HCT116 (cell line): Measurements from ENCODE around the gene KPRP. TPM values are rescaled to one million over a fixed set of nuclear protein-coding genes. Genes with fewer than 3 reads are reported as not detected.

Experiments used
- ATAC-seq: fragments of 200-7000 bp; cut with Tn5 transposase; 2 replicates; pipeline ENCODE4 v1.9.1; 2020; ENCODE audit warnings: mild to moderate bottlenecking, moderate library complexity
- BruUV-seq: library from RNA; stranded (reverse); fragments of 400-500 nt; replicated peaks from 2 replicates; lab custom pipeline; 2021; lab: Mats Ljungman, UMichigan
- CTCF ChIA-PET: fragments of 300-600 bp; sonication (Branson Sonifier 250); formaldehyde crosslinking; loops from one replicate; lab custom pipeline; 2021; ENCODE audit warnings: antibody characterized with exemption; lab: Charles Lee
- POLR2A ChIA-PET: fragments of 300-600, 350-600 bp; sonication (Branson Sonifier 250); formaldehyde crosslinking; loops from one replicate; lab custom pipeline; 2021; ENCODE audit warnings: antibody characterized with exemption; lab: Charles Lee
- RAD21 ChIA-PET, 2 experiments: fragments of 300-600 bp; sonication (Branson Sonifier 250); formaldehyde crosslinking; loops; one replicate each; lab custom pipeline; 2023; ENCODE audit warnings: low total read pairs in 2 of 2; ENCODE audit not compliant: uncharacterized antibody in 2 of 2, unreplicated experiment in 2 of 2, low non-redundant PET in 1 of 2; lab: Charles Lee
- DNase-seq: peaks from one replicate; pipeline ENCODE4 v3.0.0-alpha.2; 2010; ENCODE audit warnings: low read depth, low spot score
- H2AFZ ChIP-seq: fragments of 200-600 bp; shearing (Covaris generic), sonication (generic); 2 replicates; pipeline ENCODE4 v1.6.1; 2017; ENCODE audit warnings: low read depth, mixed run types, mixed read lengths, antibody characterized with exemption, low read length; ENCODE audit not compliant: poor library complexity, severe bottlenecking
- H3K27ac ChIP-seq: 2 replicates; pipeline ENCODE4 v1.5.1; 2012; ENCODE audit warnings: low read depth, low read length
- H3K27me3 ChIP-seq: fragments of 200-600 bp; sonication (generic); 2 replicates; pipeline ENCODE4 v1.6.1; 2016; ENCODE audit warnings: mixed run types, low read length, mixed read lengths; ENCODE audit not compliant: insufficient read depth
- H3K36me3 ChIP-seq, 2 experiments: fragments of 200-500 bp in 1 of 2; fragments of 200-600 bp in 1 of 2; sonication (Bioruptor generic) in 1 of 2; sonication (generic) in 1 of 2; 2 replicates each; pipeline versions ENCODE4 v1.5.1 to v1.6.1; 2014 to 2016; ENCODE audit warnings: low read length in 2 of 2, inconsistent platforms in 1 of 2, mixed read lengths in 1 of 2, mixed run types in 1 of 2; ENCODE audit not compliant: insufficient read depth in 2 of 2, control insufficient read depth in 1 of 2
- H3K4me1 ChIP-seq, 2 experiments: fragments of 200-600 bp in 1 of 2; sonication (generic) in 1 of 2; 2 replicates each; pipeline versions ENCODE4 v1.5.1 to v1.6.1; 2012 to 2017; ENCODE audit warnings: low read length in 2 of 2, inconsistent platforms in 1 of 2, mild to moderate bottlenecking in 1 of 2, mixed read lengths in 1 of 2, mixed run types in 1 of 2, moderate library complexity in 1 of 2; ENCODE audit not compliant: insufficient read depth in 2 of 2, control insufficient read depth in 1 of 2
- H3K4me2 ChIP-seq: fragments of 200-600 bp; sonication (generic); 2 replicates; pipeline ENCODE4 v1.6.1; 2017; ENCODE audit warnings: mixed run types, low read length, mixed read lengths
- H3K4me3 ChIP-seq, 2 experiments: fragments of 200-600 bp in 1 of 2; sonication (generic) in 1 of 2; replicated peaks in 1 of 2; 2 replicates each; pipeline ENCODE4 v1.5.1; 2011 to 2016; ENCODE audit warnings: low read length in 2 of 2, control low read depth in 1 of 2, low read depth in 1 of 2, mild to moderate bottlenecking in 1 of 2, mixed read lengths in 1 of 2, mixed run types in 1 of 2
- H3K79me2 ChIP-seq: fragments of 200-600 bp; sonication (generic); 2 replicates; pipeline ENCODE4 v1.6.1; 2017; ENCODE audit warnings: mild to moderate bottlenecking, mixed run types, low read length, moderate library complexity, mixed read lengths; ENCODE audit not compliant: insufficient read depth
- H3K9ac ChIP-seq: fragments of 200-600 bp; sonication (generic); 2 replicates; pipeline ENCODE4 v1.6.1; 2016; ENCODE audit warnings: low read length, mixed read lengths
- H3K9me2 ChIP-seq: fragments of 200-600 bp; sonication (generic), shearing (Covaris generic); 2 replicates; pipeline ENCODE4 v1.6.1; 2017; ENCODE audit warnings: mixed run types, mild to moderate bottlenecking, moderate library complexity; ENCODE audit not compliant: insufficient read depth
- H3K9me3 ChIP-seq, 2 experiments: fragments of 200-500 bp in 1 of 2; fragments of 200-600 bp in 1 of 2; sonication (Bioruptor generic) in 1 of 2; sonication (generic) in 1 of 2; 2 replicates each; pipeline ENCODE4 v1.6.1; 2014 to 2017; ENCODE audit warnings: low read length in 2 of 2, mixed read lengths in 2 of 2, inconsistent platforms in 1 of 2, low read depth in 1 of 2, mild to moderate bottlenecking in 1 of 2, mixed run types in 1 of 2, moderate library complexity in 1 of 2; ENCODE audit not compliant: control insufficient read depth in 1 of 2, insufficient read depth in 1 of 2
- H4K20me1 ChIP-seq: fragments of 200-600 bp; sonication (generic), shearing (Covaris generic); 2 replicates; pipeline ENCODE4 v1.6.1; 2017; ENCODE audit warnings: mixed run types, mild to moderate bottlenecking, moderate library complexity; ENCODE audit not compliant: insufficient read depth
- CTCF ChIP-seq, 3 experiments: fragments of 200-600 bp in 1 of 3; sonication (generic) in 1 of 3; IDR thresholded peaks in 2 of 3; conservative IDR thresholded peaks in 1 of 3; 2 replicates each; pipeline ENCODE4 v1.5.1; 2012 to 2017; ENCODE audit warnings: low read depth in 2 of 3, low read length in 2 of 3, antibody characterized with exemption in 1 of 3, borderline replicate concordance in 1 of 3, control low read depth in 1 of 3, mild to moderate bottlenecking in 1 of 3, mixed read lengths in 1 of 3, mixed run types in 1 of 3, moderate library complexity in 1 of 3; ENCODE audit not compliant: insufficient read depth in 1 of 3
- EGR1 ChIP-seq: IDR thresholded peaks from 2 replicates; pipeline ENCODE4 v1.6.1; 2012; ENCODE audit warnings: low read depth
- ELF1 ChIP-seq: IDR thresholded peaks from 2 replicates; pipeline ENCODE4 v1.6.1; 2012; ENCODE audit warnings: low read depth, borderline replicate concordance
- EZH2 ChIP-seq: fragments of 200-600 bp; sonication (generic); IDR thresholded peaks from 2 replicates; pipeline ENCODE4 v1.6.1; 2017; ENCODE audit warnings: antibody characterized with exemption, mixed run types
- EZH2phosphoT487 ChIP-seq: fragments of 200-600 bp; IDR thresholded peaks from 2 replicates; pipeline ENCODE4 v1.6.1; 2018; ENCODE audit warnings: antibody characterized with exemption, borderline replicate concordance
- FOSL1 ChIP-seq: IDR thresholded peaks from 2 replicates; pipeline ENCODE4 v1.6.1; 2012; ENCODE audit warnings: low read depth
- JUND ChIP-seq: IDR thresholded peaks from 2 replicates; pipeline ENCODE4 v1.6.1; 2012
- MAX ChIP-seq: IDR thresholded peaks from 2 replicates; pipeline ENCODE4 v1.6.1; 2012
- POLR2A ChIP-seq: IDR thresholded peaks from 2 replicates; pipeline ENCODE4 v1.7.0; 2011; ENCODE audit warnings: borderline replicate concordance; ENCODE audit not compliant: insufficient read depth, insufficient read length; ENCODE audit errors: extremely low read depth
- POLR2AphosphoS5 ChIP-seq: IDR thresholded peaks from 2 replicates; pipeline ENCODE4 v1.6.1; 2011; ENCODE audit warnings: mild to moderate bottlenecking, low read depth, low read length, moderate library complexity
- SIN3A ChIP-seq: IDR thresholded peaks from 2 replicates; pipeline ENCODE4 v1.6.1; 2012; ENCODE audit warnings: low read depth
- SP1 ChIP-seq: IDR thresholded peaks from 2 replicates; pipeline ENCODE4 v1.6.1; 2012; ENCODE audit warnings: low read depth
- SRF ChIP-seq: IDR thresholded peaks from 2 replicates; pipeline ENCODE4 v1.6.1; 2012; ENCODE audit warnings: low read depth
- TCF7L2 ChIP-seq: IDR thresholded peaks from 2 replicates; pipeline ENCODE4 v1.7.0; 2011; ENCODE audit warnings: borderline replicate concordance, inconsistent platforms; ENCODE audit not compliant: insufficient read depth, insufficient read length; ENCODE audit errors: extremely low read depth
- YY1 ChIP-seq: IDR thresholded peaks from 2 replicates; pipeline ENCODE4 v1.6.1; 2011; ENCODE audit warnings: low read length, low read depth, moderate library complexity, mild to moderate bottlenecking; ENCODE audit not compliant: insufficient replicate concordance; ENCODE audit errors: extremely low read depth
- ZNF274 ChIP-seq: fragments of 200-500 bp; sonication (Bioruptor generic); IDR thresholded peaks from 2 replicates; pipeline ENCODE4 v1.6.1; 2014; ENCODE audit warnings: mild to moderate bottlenecking, low read depth, low read length, inconsistent platforms
- intact Hi-C: fragments of 100-400 bp; cut with micrococcal nuclease; formaldehyde crosslinking; loops from 2 replicates; pipeline ENCODE4 v1.10.0; 2022
- total RNA-seq: library from RNA; stranded (reverse); gene quantifications from one replicate; pipeline ENCODE4 v1.2.1, GENCODE V29; 2021; ENCODE audit not compliant: unreplicated experiment
- TF ChIP-seq, protein P1 (sequence below): IDR thresholded peaks from 2 replicates; pipeline ENCODE4 v1.6.1; 2011; ENCODE audit warnings: mild to moderate bottlenecking, low read length, moderate library complexity; ENCODE audit not compliant: insufficient replicate concordance; ENCODE audit errors: extremely low read depth
- TF ChIP-seq, protein P2 (sequence below): IDR thresholded peaks from 2 replicates; pipeline ENCODE4 v1.6.1; 2012; ENCODE audit warnings: low read depth

Gene KPRP
- total RNA-seq, 1 experiment from 2014 or later = not detected

GRCh38 chr1:152783095-152783494, 25.3 kb downstream of the KPRP start:
- no peak for TF ChIP-seq YY1
- TF ChIP-seq POLR2AphosphoS5 = no peak
- no peak for TF ChIP-seq CTCF (IDR thresholded peaks at IDR 0.05 in 2 of 3, conservative IDR thresholded peaks at IDR 0.05 in 1 of 3; ENCODE audit: borderline replicate concordance in 1 of 3, insufficient read depth in 1 of 3, low read depth in 2 of 3, low read length in 2 of 3)
- TF ChIP-seq POLR2A = no peak
- TF ChIP-seq SP1 = no peak
- no peak for TF ChIP-seq EZH2
- no peak for TF ChIP-seq EZH2phosphoT487
- TF ChIP-seq MAX = no peak
- TF ChIP-seq, protein P1, sequence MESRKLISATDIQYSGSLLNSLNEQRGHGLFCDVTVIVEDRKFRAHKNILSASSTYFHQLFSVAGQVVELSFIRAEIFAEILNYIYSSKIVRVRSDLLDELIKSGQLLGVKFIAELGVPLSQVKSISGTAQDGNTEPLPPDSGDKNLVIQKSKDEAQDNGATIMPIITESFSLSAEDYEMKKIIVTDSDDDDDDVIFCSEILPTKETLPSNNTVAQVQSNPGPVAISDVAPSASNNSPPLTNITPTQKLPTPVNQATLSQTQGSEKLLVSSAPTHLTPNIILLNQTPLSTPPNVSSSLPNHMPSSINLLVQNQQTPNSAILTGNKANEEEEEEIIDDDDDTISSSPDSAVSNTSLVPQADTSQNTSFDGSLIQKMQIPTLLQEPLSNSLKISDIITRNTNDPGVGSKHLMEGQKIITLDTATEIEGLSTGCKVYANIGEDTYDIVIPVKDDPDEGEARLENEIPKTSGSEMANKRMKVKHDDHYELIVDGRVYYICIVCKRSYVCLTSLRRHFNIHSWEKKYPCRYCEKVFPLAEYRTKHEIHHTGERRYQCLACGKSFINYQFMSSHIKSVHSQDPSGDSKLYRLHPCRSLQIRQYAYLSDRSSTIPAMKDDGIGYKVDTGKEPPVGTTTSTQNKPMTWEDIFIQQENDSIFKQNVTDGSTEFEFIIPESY = no peak
- TF ChIP-seq ZNF274 = no peak
- TF ChIP-seq, protein P2, sequence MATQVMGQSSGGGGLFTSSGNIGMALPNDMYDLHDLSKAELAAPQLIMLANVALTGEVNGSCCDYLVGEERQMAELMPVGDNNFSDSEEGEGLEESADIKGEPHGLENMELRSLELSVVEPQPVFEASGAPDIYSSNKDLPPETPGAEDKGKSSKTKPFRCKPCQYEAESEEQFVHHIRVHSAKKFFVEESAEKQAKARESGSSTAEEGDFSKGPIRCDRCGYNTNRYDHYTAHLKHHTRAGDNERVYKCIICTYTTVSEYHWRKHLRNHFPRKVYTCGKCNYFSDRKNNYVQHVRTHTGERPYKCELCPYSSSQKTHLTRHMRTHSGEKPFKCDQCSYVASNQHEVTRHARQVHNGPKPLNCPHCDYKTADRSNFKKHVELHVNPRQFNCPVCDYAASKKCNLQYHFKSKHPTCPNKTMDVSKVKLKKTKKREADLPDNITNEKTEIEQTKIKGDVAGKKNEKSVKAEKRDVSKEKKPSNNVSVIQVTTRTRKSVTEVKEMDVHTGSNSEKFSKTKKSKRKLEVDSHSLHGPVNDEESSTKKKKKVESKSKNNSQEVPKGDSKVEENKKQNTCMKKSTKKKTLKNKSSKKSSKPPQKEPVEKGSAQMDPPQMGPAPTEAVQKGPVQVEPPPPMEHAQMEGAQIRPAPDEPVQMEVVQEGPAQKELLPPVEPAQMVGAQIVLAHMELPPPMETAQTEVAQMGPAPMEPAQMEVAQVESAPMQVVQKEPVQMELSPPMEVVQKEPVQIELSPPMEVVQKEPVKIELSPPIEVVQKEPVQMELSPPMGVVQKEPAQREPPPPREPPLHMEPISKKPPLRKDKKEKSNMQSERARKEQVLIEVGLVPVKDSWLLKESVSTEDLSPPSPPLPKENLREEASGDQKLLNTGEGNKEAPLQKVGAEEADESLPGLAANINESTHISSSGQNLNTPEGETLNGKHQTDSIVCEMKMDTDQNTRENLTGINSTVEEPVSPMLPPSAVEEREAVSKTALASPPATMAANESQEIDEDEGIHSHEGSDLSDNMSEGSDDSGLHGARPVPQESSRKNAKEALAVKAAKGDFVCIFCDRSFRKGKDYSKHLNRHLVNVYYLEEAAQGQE = no peak
- no peak for TF ChIP-seq TCF7L2
- TF ChIP-seq JUND = no peak
- no peak for TF ChIP-seq ELF1
- TF ChIP-seq EGR1 = no peak
- no peak for TF ChIP-seq FOSL1
- TF ChIP-seq SIN3A = no peak
- TF ChIP-seq SRF = no peak
- no peak for DNase-seq
- ChIA-PET POLR2A (no interaction called here), RAD21 (no interaction called here), CTCF (no interaction called here)
- H2AFZ ChIP-seq = no peak overlapping the region
- H3K4me1 ChIP-seq = no peaks in the 10 kb centered on the region
- H3K27me3 ChIP-seq = peaks cover 23% of the 10 kb centered on the region
- no TSS peak for BruUV-seq
- no peak for ATAC-seq
- H4K20me1 ChIP-seq = no peaks in the 10 kb centered on the region
- no peak overlapping the region for H3K27ac ChIP-seq
- no peaks in the 10 kb centered on the region for H3K36me3 ChIP-seq
- H3K79me2 ChIP-seq = no peaks in the 10 kb centered on the region
- no peak overlapping the region for H3K9ac ChIP-seq
- no peaks in the 10 kb centered on the region for H3K9me2 ChIP-seq
- no peak overlapping the region for H3K4me3 ChIP-seq
- intact Hi-C loops = no loop called here
- H3K9me3 ChIP-seq = no peaks in the 10 kb centered on the region
- H3K4me2 ChIP-seq = no peak overlapping the region
